HG03025 (cell line): ENCODE measurements around the gene HEXD.

ENCODE experiments used
- ATAC-seq: cut with Tn5 transposase; IDR thresholded peaks from one replicate; pipeline ENCODE4 v1.9.1; 2021; ENCODE audit warnings: mild to moderate bottlenecking, moderate library complexity; ENCODE audit not compliant: unreplicated experiment, low FRiP score

HEXD gene

DNA sequence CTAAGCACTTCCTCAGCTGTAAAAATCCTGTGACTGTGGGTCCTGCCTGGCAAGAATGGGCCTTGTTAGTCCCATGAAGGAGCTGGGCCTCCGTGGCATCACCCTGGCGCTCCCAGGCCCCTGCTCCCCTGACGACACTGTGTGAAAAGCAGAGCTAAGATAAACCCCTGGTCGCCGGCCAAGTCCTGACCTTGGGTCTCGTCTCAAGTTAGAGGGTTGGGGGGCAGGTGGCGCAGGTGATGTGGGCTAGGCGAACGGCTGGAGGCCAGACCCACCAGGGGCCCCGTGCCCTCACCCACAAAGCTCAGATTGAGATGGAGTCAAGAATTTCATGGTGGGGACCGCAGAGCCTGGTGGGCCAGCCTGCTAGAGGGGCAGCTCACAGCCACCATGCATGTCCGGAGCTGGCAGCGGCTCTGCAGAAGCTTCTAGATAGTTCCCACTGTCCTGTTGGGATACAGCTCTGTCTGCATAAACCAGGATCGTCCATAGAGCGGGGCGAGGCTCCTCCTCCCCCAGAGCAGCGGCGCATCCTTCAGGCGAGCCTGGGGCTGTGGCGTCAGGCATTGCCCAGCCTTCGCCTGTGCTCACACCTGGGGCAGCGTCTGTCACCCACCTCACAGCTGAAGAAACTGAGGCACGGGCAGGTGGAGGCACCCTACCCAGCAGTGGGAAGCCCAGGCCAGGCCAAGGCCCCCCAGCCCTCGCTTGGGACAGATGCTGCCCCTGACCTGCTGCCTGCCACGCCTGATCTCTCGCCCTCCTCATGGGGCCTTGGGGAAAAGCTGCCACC is 20.4 kb downstream of the HEXD start:
- no peak for ATAC-seq

GRCh38 chr17:82439194-82439828 is 21.2 kb downstream of the HEXD start:
- no peak for ATAC-seq

DNA sequence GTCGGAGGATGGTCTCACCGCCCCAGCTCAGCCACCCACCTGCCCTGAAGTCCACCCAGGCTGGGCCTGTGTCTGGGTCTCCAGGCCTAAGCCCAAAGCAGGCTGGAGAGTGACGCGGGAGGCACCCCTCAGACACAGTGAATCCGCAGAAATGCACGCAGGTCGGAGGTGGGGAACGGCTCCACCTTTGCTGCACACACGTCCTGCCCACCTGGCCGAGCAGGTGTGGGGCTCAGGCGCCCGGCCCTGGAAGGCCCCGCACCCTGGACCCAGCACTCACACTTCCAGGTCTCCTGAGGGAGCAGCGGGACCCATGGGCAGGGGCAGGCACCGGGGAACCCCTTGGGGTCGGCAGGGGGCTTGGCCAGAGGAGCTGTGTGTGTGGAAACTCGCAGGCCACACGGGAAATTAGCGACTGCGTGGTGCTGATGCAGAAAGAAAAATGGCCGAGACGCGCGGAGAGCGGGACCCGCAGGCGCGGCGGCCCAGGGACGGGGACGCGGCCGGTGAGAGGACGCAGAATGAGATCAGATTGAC is 21.8 kb downstream of the HEXD start:
- ATAC-seq = no peak

GRCh38 chr17:82440469-82440981 is 22.4 kb downstream of the HEXD start:
- ATAC-seq = no peak

DNA sequence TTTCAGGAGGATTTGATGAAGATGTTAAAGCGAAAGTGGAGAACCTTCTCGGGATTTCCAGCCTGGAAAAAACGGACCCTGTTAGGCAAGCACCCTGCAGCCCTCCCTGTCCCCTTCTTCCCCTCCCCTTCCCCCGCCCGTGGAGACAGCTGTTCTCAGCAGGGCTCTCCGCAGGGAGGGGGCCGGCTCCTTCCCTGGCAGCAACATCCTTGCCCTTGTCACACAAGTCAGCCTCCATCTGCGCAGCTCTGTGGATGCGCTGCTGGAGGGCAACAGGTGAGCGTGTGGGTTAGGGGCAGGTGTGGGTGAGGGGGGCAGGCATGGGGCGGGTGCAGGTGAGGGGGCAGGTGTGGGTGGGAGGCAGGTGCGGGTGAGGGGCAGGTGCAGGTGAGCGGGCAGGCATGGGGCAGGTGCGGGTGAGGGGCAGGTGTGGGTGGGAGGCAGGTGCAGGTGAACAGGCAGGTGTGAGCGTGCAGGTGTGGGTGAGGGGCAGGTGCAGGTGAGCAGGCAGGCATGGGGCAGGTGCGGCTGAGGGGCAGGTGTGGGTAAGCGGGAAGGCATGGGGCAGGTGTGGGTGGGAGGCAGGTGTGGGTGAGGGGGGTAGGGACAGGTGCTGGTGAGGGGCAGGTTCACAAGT is 23.0 kb downstream of the HEXD start:
- ATAC-seq = no peak

- no peak for ATAC-seq
Measured at GRCh38 chr17:82441691-82442487, 23.7 kb downstream of the HEXD start.

DNA sequence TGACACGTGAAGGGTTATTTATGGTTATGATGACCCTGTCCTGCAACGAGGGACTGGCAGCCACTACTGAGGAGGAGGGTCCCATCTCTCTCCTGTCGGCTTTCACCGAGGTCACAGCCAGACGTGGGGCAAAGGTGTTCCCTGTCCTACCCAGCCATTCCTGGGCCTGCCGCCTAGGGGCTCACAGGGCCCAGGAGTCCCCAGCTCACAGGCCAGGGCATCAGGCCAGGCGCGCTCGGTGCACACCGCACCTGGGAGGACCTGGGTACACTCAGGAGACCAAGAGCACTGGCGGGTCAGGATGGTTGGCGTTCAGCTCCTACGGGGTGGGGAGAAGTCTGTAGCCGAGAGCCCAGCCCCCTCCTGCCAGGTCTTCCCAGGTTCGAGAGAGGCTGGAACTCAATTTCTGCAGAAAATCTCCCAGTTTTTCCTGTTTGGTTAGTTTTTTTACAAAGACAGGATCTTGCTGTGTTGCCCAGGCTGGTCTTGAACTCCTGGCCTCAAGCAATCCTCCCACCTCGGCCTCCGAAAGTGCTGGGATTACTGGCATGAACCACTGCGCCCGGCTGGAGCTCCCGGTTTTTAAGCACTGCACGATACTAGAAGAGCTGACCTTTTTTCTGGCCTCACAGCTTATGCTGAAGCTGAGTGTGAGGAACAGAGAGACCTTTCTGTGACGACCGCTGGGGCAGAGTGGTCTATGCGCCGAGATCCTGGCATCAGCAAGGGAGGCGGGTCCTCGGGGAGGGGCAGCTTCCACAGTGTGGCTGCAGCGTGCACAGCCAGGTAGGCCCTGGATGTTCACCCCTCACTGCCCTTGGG is 24.7 kb downstream of the HEXD start:
- no peak for ATAC-seq

DNA sequence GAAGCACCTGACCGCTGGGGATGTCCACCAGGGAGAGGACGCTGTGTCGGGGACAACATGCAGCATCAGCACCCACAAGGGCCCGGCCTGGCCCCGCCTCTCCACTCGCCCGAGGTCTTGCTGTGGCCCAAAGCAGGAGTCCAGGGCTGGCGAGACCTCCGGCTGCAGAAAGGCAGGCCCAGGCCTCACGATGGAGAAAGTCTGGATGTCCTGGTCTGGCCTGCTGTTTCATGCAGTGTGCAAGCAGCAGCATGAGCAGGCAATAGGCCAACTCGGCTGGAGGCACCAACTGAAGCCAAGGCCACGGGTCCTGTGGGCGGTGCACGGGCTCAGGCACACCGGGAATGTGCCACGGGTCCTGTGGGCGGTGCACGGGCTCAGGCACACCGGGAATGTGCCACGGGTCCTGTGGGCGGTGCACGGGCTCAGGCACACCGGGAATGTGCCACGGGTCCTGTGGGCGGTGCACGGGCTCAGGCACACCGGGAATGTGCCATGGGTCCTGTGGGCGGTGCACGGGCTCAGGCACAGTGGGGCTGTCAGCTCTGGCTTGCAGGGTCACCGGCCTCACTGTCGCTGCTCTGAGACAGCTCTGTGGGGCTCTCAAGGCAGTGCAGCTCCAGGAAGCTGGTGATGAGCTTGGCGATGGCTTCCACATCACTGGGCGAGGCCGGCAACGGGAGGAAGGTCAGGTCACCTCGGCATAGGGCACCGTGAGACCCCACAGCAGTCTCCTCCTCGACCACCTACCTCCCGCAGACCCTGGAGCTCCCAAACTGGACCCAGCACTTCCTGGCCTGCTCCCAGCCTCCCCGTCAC is 25.5 kb downstream of the HEXD start:
- ATAC-seq = no peak

DNA sequence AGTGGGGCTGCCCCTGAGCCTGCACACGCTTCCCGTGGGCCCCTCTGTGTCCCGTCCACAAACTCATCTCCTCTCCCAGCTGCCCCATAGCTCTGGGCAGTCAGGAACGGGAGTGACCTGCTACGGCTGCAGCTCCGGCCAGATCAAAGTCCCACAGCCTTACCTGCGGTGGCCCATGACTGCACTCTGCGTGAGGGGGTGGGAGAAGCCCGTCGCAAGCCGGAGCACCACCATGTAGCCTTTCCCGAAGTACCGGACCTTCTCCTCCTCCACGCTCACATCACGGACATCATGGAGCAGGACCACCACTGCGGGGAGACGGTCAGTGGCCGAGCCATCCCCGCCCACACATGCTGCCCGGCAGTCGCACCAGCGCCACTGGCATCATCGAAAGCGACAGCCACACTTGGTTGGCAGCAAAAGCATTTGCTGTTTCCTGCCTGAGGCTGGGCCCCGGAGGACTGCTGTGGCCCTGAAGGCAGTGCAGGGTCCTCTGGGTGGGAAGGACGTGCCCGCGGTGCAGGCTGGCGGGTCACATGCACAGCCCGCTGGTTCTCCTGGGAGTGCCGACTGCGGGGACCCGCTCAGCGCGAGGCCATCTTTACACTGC is 26.2 kb downstream of the HEXD start:
- no peak for ATAC-seq

GRCh38 chr17:82444941-82445521 is 26.9 kb downstream of the HEXD start:
- ATAC-seq = no peak

GRCh38 chr17:82445542-82445941 is 27.4 kb downstream of the HEXD start:
- no peak for ATAC-seq

- no peak for ATAC-seq
Measured at GRCh38 chr17:82446124-82446523, 28.0 kb downstream of the HEXD start.

DNA sequence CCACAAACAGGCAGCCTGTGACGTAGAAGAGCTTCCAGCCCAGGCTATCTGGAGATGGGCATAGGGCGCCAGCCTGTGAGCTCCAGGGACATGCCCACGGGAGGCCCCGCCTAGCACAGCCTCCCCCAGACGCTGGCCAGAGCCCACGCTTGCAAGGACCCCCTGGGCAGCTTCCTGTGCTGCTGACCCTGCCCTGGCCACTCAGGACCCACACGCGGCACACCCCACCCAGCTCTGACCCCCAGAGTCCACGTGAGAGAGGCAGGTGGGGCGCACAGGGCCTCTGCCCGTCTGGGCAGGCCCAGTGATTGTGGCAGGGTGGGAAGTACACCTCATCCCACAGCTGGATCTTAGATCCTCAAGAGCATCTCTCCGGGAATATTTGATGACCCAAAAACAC is 28.5 kb downstream of the HEXD start:
- ATAC-seq = no peak

GRCh38 chr17:82447876-82448275 is 29.7 kb downstream of the HEXD start:
- no peak for ATAC-seq

GRCh38 chr17:82449131-82449882 is 31.2 kb downstream of the HEXD start:
- peak; percentile 36 for ATAC-seq

GRCh38 chr17:82449883-82450356 is 31.8 kb downstream of the HEXD start:
- ATAC-seq = peak; percentile 18
